ENCODE results near the gene WNK1. TPM values are rescaled to one million over a fixed set of nuclear protein-coding genes. Genes with fewer than 3 reads are reported as not detected.

WNK1 gene
- polyA plus RNA-seq, 2 of the 4 experiments (the other 2 are of a cell fraction), result 88.4 to 98.0 TPM

DNA sequence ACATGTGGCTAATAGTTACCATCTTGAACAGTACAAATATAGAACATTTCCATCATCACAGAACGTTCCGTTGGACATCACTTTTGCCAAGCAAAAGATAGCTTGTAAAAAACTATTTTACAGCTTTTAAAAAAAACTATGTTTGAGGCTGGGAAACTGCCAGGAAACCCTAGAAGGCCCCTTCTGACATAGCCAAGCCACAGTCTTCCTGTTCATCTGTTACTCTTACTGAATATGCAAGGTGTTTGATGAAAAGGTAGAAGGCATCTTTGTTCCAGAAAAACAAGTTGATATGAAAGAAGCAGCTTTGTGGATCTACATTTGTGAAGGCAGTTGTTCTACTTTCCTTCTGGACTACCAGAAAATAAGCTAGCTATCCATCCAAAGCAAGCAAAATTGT is 23.6 kb upstream of the WNK1 start:
- DNase-seq (ENCODE audit: low read depth in 1 of 2, low spot score in 1 of 2) (no peak), FAIRE-seq (no peak), ATAC-seq (no peak)
- ChIA-PET POLR2A (no interaction called here), CTCF (interaction anchor here (0.5 to 7.3 kb wide), 6 partner anchors 22 to 221 kb away, joined by 3 to 56 read pairs (median 4); partner anchors contain the start of genes RAD52 and WNK1)
- Histone ChIP-seq H3K4me2 (no peak overlapping the region), H3K4me3 (no peak overlapping the region), H3K4me1 (peaks cover 32% of the 10 kb centered on the region), H3K27ac (no peak overlapping the region), H3K9me3 (no peaks in the 10 kb centered on the region)
- WGBS (ENCODE audit: missing lambda C conversion rate), result 81% methylated on average over 2 of the region's 2 CpGs
- TF ChIP-seq NR3C1 (IDR thresholded peaks at IDR 0.05) (no peak), POLR2AphosphoS2 (conservative IDR thresholded peaks at IDR 0.05; ENCODE audit: low read length) (no peak), ZSCAN20 (CRISPR knock-in tag; IDR thresholded peaks at IDR 0.05) (no peak), GATA3 (IDR thresholded peaks at IDR 0.05; ENCODE audit: borderline replicate concordance) (no peak), RNF2 (IDR thresholded peaks at IDR 0.05; ENCODE audit: borderline replicate concordance, low read depth) (no peak), CBX8 (IDR thresholded peaks at IDR 0.05) (no peak), RCOR1 (IDR thresholded peaks at IDR 0.05; ENCODE audit: low read depth, low read length) (no peak)
- TF ChIP-seq, protein P1, sequence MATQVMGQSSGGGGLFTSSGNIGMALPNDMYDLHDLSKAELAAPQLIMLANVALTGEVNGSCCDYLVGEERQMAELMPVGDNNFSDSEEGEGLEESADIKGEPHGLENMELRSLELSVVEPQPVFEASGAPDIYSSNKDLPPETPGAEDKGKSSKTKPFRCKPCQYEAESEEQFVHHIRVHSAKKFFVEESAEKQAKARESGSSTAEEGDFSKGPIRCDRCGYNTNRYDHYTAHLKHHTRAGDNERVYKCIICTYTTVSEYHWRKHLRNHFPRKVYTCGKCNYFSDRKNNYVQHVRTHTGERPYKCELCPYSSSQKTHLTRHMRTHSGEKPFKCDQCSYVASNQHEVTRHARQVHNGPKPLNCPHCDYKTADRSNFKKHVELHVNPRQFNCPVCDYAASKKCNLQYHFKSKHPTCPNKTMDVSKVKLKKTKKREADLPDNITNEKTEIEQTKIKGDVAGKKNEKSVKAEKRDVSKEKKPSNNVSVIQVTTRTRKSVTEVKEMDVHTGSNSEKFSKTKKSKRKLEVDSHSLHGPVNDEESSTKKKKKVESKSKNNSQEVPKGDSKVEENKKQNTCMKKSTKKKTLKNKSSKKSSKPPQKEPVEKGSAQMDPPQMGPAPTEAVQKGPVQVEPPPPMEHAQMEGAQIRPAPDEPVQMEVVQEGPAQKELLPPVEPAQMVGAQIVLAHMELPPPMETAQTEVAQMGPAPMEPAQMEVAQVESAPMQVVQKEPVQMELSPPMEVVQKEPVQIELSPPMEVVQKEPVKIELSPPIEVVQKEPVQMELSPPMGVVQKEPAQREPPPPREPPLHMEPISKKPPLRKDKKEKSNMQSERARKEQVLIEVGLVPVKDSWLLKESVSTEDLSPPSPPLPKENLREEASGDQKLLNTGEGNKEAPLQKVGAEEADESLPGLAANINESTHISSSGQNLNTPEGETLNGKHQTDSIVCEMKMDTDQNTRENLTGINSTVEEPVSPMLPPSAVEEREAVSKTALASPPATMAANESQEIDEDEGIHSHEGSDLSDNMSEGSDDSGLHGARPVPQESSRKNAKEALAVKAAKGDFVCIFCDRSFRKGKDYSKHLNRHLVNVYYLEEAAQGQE (IDR thresholded peaks at IDR 0.05), result no peak
- TF ChIP-seq, protein P2, sequence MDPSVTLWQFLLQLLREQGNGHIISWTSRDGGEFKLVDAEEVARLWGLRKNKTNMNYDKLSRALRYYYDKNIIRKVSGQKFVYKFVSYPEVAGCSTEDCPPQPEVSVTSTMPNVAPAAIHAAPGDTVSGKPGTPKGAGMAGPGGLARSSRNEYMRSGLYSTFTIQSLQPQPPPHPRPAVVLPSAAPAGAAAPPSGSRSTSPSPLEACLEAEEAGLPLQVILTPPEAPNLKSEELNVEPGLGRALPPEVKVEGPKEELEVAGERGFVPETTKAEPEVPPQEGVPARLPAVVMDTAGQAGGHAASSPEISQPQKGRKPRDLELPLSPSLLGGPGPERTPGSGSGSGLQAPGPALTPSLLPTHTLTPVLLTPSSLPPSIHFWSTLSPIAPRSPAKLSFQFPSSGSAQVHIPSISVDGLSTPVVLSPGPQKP (IDR thresholded peaks at IDR 0.05; ENCODE audit: low read depth, low read length), result no peak
- TF ChIP-seq, protein P3, sequence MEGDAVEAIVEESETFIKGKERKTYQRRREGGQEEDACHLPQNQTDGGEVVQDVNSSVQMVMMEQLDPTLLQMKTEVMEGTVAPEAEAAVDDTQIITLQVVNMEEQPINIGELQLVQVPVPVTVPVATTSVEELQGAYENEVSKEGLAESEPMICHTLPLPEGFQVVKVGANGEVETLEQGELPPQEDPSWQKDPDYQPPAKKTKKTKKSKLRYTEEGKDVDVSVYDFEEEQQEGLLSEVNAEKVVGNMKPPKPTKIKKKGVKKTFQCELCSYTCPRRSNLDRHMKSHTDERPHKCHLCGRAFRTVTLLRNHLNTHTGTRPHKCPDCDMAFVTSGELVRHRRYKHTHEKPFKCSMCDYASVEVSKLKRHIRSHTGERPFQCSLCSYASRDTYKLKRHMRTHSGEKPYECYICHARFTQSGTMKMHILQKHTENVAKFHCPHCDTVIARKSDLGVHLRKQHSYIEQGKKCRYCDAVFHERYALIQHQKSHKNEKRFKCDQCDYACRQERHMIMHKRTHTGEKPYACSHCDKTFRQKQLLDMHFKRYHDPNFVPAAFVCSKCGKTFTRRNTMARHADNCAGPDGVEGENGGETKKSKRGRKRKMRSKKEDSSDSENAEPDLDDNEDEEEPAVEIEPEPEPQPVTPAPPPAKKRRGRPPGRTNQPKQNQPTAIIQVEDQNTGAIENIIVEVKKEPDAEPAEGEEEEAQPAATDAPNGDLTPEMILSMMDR (IDR thresholded peaks at IDR 0.05), result no peak
- TF ChIP-seq, protein P4, sequence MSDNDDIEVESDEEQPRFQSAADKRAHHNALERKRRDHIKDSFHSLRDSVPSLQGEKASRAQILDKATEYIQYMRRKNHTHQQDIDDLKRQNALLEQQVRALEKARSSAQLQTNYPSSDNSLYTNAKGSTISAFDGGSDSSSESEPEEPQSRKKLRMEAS (IDR thresholded peaks at IDR 0.05), result no peak

DNA sequence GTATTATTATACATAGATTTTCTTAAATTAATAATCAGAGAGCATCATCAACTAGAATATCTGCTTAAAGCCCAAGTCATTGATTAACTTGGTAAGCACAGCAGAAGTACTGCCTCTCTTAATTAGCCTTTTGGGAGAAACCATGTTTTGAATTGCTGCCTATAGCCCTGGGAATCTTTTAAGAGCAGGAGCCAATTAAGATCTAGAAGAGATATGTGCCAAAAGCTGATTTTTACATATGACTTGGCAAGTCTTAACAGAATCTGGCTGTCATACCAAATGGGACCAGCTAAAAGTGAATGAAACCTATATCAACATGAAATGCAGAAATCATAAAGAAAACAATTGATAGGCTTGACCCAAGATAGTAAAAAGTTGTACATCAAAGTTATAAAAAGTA is 23.2 kb upstream of the WNK1 start:
- no peak overlapping the region for H3K27ac ChIP-seq
- ChIA-PET CTCF (interaction anchor here (0.5 to 7.3 kb wide), 6 partner anchors 22 to 220 kb away, joined by 3 to 56 read pairs (median 4); partner anchors contain the start of genes RAD52 and WNK1), POLR2A (no interaction called here)
- ATAC-seq (no peak), DNase-seq (ENCODE audit: low read depth in 1 of 2, low spot score in 1 of 2) (no peak), FAIRE-seq (no peak)
- H3K4me2 ChIP-seq, result no peak overlapping the region
- TF ChIP-seq EHF (CRISPR knock-in tag; IDR thresholded peaks at IDR 0.05), result no peak
- peaks cover 27% of the 10 kb centered on the region for H3K4me1 ChIP-seq
- H3K4me3 ChIP-seq, result no peak overlapping the region
- H3K9me3 ChIP-seq, result no peaks in the 10 kb centered on the region

DNA sequence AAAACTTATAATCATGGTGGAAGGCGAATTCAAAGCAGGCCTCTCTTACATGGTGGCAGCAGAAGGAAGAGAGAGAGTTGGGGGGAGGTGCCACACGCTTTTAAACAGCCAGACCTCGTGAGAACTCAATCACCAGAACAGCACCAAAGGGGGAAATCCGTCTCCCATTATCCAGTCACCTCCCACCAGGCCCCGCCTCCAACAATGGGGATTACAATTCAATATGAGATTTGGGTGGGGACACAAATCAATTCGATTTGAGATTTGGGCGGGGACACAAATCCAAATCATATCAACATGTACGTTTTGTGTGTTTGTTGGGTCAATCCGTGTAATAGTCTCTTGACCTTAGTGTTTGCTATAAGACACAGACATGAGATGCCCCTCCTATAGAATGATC is 21.8 kb upstream of the WNK1 start:
- ATAC-seq (no peak), FAIRE-seq (no peak), DNase-seq (ENCODE audit: low read depth in 1 of 2, low spot score in 1 of 2) (no peak)
- Histone ChIP-seq H3K4me2 (no peak overlapping the region), H3K27ac (no peak overlapping the region), H3K4me1 (peaks cover 22% of the 10 kb centered on the region), H3K4me3 (no peak overlapping the region), H3K9me3 (no peaks in the 10 kb centered on the region)
- TF ChIP-seq JUN (IDR thresholded peaks at IDR 0.05) (no peak), ZNF302 (CRISPR knock-in tag; IDR thresholded peaks at IDR 0.05) (no peak), TP53 (CRISPR knock-in tag; IDR thresholded peaks at IDR 0.05) (no peak), KDM1A (IDR thresholded peaks at IDR 0.05; ENCODE audit: low read depth) (no peak), CBX8 (IDR thresholded peaks at IDR 0.05) (no peak)
- TF ChIP-seq, protein P5, sequence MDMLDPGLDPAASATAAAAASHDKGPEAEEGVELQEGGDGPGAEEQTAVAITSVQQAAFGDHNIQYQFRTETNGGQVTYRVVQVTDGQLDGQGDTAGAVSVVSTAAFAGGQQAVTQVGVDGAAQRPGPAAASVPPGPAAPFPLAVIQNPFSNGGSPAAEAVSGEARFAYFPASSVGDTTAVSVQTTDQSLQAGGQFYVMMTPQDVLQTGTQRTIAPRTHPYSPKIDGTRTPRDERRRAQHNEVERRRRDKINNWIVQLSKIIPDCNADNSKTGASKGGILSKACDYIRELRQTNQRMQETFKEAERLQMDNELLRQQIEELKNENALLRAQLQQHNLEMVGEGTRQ (IDR thresholded peaks at IDR 0.05), result no peak
- POLR2A ChIA-PET, result no interaction called here
- 71% methylated on average over 9 of the region's 9 CpGs for WGBS (ENCODE audit: missing lambda C conversion rate)
- CTCF ChIA-PET, result interaction anchor here (1.0 to 7.3 kb wide), 3 partner anchors 20 to 154 kb away, joined by 3 to 56 read pairs (median 15); partner anchors contain the start of gene WNK1

Data from A549 (cell line).